ENCODE data around the gene MICAL3. TPM values are rescaled to one million over a fixed set of nuclear protein-coding genes. Genes with fewer than 3 reads are reported as not detected.

MICAL3 gene
- total RNA-seq, 1 donor from 2014 or later, result 47.5 TPM

DNA sequence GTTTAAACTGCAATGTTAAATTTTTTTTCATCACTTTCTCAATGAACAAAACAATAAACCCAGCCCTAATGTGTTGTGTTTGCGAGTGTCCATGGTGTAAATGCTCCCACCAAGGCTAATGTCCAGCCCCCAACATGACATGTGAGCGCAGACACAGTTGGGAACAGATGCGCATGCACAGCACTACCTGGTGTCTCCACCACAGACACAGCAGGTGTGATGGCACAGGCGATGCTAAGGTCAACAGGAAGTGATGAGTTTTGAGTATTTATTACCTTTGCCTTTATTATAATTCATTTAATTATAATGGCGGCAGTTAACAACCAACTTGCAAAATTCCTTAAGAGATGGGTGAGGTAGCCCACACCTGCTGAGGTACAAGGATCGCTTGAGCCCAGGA lies 42.9 kb downstream of the MICAL3 start:
- no peak overlapping the region for H3K4me3 ChIP-seq (ENCODE audit: low read depth, low read length)
- DNase-seq (ENCODE audit: low read depth), result no peak
- TF ChIP-seq, protein P1, sequence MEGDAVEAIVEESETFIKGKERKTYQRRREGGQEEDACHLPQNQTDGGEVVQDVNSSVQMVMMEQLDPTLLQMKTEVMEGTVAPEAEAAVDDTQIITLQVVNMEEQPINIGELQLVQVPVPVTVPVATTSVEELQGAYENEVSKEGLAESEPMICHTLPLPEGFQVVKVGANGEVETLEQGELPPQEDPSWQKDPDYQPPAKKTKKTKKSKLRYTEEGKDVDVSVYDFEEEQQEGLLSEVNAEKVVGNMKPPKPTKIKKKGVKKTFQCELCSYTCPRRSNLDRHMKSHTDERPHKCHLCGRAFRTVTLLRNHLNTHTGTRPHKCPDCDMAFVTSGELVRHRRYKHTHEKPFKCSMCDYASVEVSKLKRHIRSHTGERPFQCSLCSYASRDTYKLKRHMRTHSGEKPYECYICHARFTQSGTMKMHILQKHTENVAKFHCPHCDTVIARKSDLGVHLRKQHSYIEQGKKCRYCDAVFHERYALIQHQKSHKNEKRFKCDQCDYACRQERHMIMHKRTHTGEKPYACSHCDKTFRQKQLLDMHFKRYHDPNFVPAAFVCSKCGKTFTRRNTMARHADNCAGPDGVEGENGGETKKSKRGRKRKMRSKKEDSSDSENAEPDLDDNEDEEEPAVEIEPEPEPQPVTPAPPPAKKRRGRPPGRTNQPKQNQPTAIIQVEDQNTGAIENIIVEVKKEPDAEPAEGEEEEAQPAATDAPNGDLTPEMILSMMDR (conservative IDR thresholded peaks at IDR 0.05; ENCODE audit: low read depth, low read length), result no peak

DNA sequence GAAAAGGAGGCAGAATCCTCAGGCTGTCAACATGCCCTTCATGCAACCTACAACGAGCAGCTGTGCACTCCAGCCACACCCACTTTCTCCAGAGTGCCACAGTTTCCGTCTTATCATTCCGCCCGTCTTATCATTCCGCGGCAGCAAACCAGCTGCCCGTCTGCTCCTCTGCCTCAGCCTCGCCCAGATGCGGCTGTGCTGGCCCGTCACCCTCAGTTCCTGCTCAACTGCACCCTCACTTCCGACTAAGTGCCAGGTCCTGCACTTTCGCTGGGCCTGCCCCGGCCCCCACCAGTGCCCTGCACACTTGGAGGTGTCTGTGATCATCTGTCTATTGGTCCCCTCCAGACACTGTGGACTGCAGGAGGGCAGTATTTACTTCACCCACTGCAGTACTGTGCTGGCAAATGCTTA lies 43.7 kb downstream of the MICAL3 start:
- H3K4me3 ChIP-seq (ENCODE audit: low read depth, low read length), result peak overlapping the region; percentile 5
- no peak for DNase-seq (ENCODE audit: low read depth)
- TF ChIP-seq, protein P1 (conservative IDR thresholded peaks at IDR 0.05; ENCODE audit: low read depth, low read length), result no peak

DNA sequence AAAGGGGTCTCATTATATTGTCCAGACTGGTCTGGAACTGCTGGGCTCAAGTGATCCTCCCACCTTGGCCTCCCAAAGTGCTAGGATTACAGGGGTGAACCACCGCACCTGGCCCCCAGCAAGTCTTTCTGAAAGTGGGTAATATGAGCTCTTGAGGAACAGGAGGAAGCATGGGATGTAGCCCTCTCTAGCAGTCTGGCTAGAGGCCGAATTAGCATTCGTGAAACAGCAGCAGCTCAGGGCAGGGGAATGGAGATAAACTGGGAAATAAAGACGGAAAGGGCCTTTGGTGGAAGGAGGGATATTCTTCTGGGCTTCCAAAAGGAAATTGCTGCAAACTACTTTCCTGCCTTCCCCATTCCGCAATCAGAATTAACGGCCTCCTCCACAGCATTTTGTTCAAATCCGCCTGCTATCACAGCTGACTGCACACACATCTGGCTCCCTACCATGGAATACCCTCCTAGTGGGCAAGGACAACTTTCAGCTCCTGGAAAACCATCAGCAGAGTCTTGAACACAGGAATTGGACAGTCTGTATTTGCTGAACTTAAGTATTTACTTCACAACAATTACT lies 44.3 kb downstream of the MICAL3 start:
- TF ChIP-seq, protein P1 (conservative IDR thresholded peaks at IDR 0.05; ENCODE audit: low read depth, low read length), result no peak
- DNase-seq (ENCODE audit: low read depth), result no peak
- no peak overlapping the region for H3K4me3 ChIP-seq (ENCODE audit: low read depth, low read length)

DNA sequence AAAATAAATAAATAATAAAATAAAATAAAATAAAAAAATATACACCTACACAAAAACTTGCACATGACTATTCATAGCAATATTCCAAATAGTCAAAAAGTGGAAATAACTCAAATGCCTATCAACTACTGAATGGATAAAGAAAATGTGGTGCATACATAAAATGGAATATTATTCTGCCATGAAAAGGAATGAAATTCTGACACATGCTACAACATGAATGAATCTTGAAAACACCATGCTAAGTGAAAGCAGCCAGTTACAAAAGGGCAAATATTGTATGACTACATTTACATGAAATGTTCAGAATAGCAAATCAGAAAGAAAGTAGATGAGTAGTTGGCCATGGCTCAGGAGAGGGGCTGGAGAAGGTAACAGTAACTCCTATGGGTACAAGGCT lies 46.3 kb downstream of the MICAL3 start:
- TF ChIP-seq, protein P1 (conservative IDR thresholded peaks at IDR 0.05; ENCODE audit: low read depth, low read length), result no peak
- DNase-seq (ENCODE audit: low read depth), result no peak
- no peak overlapping the region for H3K4me3 ChIP-seq (ENCODE audit: low read depth, low read length)

DNA sequence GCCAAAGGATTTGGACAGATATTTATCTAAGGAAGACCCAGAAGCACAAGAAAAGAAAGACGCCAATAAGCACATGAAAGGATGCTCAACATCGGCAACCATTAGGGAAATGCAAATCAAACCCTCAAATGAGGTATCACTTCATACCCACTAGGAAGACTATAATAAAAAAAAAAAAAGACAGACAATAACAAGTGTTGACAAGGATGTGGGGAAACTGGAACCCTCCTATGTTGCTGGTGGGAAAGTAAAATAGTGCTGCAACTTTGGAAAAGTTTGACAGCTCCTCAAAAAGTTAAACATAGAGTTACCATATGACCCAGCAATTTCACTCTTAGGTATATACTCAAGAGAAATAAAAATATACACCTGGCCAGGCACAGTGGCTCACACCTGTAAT lies 47.0 kb downstream of the MICAL3 start:
- DNase-seq (ENCODE audit: low read depth), result no peak
- H3K4me3 ChIP-seq (ENCODE audit: low read depth, low read length), result no peak overlapping the region
- TF ChIP-seq, protein P1 (conservative IDR thresholded peaks at IDR 0.05; ENCODE audit: low read depth, low read length), result no peak

DNA sequence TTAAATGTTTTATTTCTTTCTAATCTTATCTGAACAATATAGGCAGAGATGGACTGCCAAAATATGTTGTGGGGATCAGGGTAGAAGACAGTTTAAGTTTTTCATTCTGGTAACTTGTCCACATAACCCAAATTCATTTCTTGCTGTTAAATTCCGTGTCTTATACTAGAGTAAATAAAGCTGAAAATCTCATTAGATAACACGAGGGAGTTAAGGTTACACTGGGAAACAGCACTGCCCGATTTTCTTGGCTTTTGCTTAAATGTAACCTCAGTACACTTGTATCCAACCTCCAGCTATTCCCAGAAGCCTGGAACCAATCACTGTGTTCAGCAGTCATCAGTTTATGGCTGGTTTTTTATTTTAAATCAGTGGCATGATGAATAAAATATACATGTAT lies 48.2 kb downstream of the MICAL3 start:
- TF ChIP-seq, protein P1 (conservative IDR thresholded peaks at IDR 0.05; ENCODE audit: low read depth, low read length), result no peak
- no peak overlapping the region for H3K4me3 ChIP-seq (ENCODE audit: low read depth, low read length)
- DNase-seq (ENCODE audit: low read depth), result no peak

DNA sequence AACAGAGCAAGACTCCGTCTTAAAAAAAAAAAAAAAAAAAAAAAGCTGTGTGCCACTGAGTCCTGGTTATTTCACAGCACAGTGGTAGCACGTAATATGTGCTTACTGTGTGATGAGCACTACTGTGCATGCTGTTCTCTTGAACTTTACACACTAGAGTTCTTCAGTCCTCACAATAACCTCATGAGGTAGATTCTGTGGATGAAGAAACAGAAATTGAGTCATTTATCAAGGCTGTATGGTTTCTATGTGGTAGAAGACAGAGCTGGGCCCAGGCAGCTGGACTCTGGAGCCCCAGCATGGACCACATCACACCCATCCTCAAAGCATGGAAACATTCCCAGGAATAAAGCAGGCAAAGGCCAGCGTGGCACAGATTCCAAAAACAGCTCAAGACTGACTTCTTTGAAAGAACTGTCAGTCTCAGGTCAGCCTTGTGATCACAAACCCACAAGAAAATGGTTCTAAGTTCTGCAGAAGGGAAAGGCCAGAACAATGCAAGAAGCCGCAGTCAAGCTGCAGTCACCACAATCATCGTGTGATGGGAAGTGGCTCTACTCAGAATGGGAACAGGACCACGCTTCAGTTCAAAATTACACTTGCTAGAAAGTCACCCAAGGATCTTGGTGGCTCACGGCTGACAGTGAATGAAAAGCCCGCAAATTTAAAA lies 49.5 kb downstream of the MICAL3 start:
- DNase-seq (ENCODE audit: low read depth), result no peak
- TF ChIP-seq, protein P1 (conservative IDR thresholded peaks at IDR 0.05; ENCODE audit: low read depth, low read length), result no peak

More for the DNA sequence above, 49.5 kb downstream of the MICAL3 start:
- H3K4me3 ChIP-seq (ENCODE audit: low read depth, low read length), result no peak overlapping the region
